Stimulated activated CD4-positive, alpha-beta T cell treated with anti-CD3 and anti-CD28 coated beads, Interleukin-1b, Interleukin-23, amount 100 ng/mL, for 1 hour (primary cell): ENCODE measurements around the gene GNG4.
A peak's percentile ranks its signal among the peaks of the same experiment; 100 is the strongest.
"Not testable (repeated sequence)": the region's sequence is repeated elsewhere in the genome, so short reads cannot be mapped to it uniquely, and the experiment has no call there.

ENCODE experiments used
- DNase-seq, 2 donors: peaks; one replicate each; pipeline ENCODE4 v3.0.0-alpha.2; 2020; ENCODE audit warnings: low read depth in 2 of 2

GNG4 gene

DNA sequence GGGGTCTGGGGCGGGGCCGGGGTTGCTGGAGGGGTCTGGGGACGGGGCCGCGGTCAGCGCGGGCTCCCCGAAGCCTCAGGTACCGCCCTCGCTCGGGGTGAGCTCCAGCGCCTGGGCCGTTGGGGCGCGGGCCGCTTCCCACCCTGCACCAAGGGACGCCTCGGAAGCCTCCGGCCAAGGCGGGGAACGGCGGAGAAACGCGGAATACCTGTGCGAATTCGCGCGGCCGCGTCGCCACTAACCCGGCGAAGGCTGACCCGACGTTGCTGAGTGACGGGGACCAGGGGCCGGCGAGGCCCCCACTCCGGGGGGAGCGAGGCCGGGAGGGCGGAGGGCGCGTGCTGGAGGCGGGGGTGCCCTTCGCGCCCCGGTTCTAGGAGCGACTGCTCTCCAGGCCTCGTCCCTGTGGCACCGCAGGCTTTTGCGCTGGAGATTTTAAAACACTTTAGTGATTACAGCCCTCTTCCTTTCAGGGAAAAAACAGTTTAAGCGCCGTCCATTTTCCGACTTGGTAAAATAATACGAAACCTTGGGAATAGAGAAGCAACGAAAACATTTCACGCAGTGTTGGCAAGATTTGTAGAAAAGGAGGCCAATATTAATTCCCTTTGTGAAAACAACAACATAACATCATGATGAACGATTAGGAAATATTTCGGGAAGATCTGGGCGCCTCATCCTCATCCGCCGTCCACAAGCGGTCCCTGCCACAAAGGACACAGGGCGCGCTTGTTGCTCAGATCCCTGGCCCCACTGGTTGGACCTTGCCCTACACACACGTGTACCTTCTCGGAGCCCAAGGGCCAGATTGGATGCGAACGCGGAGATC lies 971 bp upstream of the GNG4 start:
- DNase-seq, result no peak

GRCh38 chr1:235648954-235649367 lies 623 bp downstream of the GNG4 start:
- peak in 1 of 2 donors; percentile 11 for DNase-seq

- no peak for DNase-seq
Observed at GRCh38 chr1:235648407-235648907, 1.1 kb downstream of the GNG4 start.

- DNase-seq, result not testable (repeated sequence)
Observed at GRCh38 chr1:235647537-235647936, 2.0 kb downstream of the GNG4 start.

- no peak for DNase-seq
Observed at GRCh38 chr1:235646463-235646862, 3.1 kb downstream of the GNG4 start.

DNA sequence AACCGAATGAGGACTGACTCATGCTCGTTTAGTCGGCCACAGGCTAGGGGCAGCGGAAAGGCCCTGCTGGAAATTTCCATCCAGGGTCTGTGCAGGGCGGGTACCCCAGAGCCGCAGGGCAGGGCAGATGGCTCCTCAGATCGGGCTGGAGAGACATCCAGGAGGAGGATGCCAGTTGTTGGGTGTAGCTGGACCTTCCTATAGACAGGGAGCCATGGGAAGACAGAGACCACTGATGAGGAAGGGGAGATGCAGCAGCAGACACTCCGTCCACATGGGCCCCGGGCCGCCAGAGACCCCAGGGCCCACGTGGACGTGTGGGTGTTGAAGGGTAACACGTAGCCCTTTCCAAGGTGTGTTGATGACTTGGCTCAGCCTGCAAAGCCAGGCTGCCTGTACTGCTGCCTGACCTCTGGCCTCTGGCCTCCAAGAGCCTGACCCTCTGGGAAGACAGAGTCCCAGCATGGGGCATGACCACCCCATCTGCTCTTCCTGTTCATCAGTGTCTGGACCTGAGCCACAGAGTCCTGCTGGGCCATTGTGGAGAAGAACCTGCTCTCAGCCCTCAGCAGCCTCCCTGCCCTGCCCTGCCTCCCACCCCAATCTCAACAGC lies 4.8 kb downstream of the GNG4 start:
- DNase-seq, result no peak

DNA sequence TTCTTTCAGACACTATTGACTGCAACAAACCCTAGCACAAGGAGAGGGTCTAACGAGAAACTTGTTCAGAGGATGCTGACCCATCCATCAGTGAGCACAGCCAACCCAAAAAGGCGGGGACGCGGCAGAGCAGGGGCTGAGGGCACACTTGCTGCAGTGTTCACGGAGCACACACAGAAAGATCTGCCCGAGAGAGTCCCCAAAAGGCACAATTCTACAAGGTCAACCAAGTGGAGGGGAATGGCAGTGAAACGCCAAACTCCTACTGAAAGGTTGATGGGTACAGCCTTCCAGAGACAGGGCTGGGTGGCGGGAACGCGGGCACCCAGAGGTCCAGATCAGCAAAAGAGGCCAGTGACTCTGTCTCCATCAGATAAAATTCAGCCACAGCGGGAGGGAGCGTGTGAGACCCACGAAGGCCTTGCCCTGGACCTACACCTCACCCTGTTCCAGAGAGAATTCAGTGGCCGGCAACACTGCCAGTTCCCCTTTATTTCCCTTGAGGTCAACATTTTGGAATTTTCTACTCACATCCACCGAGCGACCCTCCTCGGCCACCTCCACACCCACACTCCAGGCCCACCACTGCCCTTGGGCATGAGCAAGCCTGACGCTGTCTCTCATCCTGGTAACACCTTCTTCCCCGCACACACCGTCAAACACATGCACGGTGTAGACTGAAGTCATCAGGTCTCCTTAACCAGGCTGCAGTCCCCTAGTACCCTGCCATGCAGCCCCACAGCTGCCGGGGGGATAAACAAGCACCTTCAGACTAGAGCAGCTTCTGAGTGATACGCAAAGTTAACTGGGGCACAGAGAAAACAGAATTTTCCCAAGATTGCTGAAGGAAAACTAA lies 5.5 kb downstream of the GNG4 start:
- no peak for DNase-seq

DNA sequence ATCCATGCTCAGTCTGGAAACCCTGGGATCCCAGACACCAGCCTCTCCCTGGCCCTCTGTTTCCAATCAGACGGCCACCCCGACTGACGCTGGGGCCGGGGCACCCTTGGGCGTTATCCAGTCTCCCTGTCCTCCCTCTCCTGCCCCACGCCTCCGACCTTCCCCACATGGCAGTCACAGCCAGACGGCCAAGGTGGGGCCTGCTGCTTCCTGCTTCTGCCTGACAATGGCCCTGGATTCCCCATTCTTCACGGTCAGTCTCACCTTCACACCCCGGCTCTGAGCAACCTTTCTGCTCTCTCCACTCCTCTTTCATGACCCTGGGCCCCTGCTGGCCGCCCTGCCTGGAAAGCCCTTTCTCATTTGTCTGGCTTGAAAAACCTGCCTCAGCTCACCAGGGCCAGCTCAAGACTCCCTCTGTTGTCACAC lies 6.6 kb downstream of the GNG4 start:
- no peak for DNase-seq

GRCh38 chr1:235642011-235642942 lies 7.3 kb downstream of the GNG4 start:
- peak in 1 of 2 donors; percentile 36 for DNase-seq

- no peak for DNase-seq
Observed at GRCh38 chr1:235640580-235640979, 9.0 kb downstream of the GNG4 start.

GRCh38 chr1:235639226-235640205 lies 10.1 kb downstream of the GNG4 start:
- DNase-seq, result no peak

- not testable (repeated sequence) for DNase-seq
Observed at GRCh38 chr1:235638612-235639011, 11.0 kb downstream of the GNG4 start.

DNA sequence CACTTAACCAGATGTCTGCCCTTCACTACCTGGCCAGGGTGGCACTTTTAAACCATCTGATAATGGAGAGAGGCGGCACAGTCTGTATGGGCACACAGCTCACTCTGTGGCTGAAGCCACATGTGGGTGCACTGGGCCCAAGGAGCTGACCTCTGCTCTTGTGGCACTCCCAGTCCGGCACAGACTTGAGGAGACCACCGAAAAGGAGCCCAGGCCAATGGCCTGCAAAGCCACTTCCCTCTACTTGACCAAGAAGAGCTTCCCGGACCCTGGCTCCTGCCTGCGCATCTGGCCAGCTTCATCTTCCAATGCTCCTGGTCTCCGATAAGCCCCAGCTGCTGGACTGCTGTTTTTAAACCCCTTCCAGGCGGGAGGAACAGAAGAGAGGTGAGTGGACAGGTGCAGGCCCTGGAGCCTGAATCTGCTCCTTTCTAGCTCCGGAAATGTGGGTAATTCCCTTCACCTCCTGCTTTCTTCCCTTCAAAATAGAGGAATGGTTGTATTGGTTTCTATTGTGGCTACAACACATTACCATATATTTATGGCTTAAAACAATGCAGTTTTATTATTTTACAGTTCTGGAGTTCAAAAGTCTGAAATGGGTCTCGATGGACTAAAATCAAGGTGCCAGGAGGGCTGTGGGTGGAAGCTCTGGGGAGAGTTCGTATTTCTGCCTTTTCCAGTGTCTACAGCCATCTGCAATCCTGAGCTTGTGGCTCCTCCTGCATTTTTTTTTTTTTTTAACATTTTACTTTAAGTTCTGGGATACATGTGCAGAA lies 11.6 kb downstream of the GNG4 start:
- no peak for DNase-seq

- no peak for DNase-seq
Observed at GRCh38 chr1:235635938-235636662, 13.5 kb downstream of the GNG4 start.

GRCh38 chr1:235632506-235633401 lies 16.8 kb downstream of the GNG4 start:
- DNase-seq, result no peak

DNA sequence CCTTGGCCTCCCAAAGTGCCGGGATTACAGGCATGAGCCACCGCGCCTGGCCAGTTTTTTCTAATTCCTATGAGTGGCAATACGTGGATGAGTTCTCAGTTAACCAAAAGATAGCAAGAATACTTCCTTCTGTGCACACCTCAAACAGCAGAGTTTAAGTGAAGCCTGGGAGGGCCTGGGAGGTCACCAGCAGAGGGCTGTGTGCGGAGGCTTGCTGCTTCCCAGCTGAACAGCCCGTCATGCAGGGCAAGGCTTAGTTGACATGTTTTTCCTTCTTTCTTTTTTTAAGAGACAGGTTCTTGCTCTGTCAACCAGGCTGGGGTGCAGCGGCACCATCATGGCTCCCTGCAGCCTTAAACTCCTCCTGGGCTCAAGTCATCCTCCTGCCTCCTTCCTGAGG lies 17.8 kb downstream of the GNG4 start:
- no peak for DNase-seq

GRCh38 chr1:235628316-235629005 lies 21.1 kb downstream of the GNG4 start:
- no peak for DNase-seq
